ENCODE data around the gene SPI1. TPM values are rescaled to one million over a fixed set of nuclear protein-coding genes. Genes with fewer than 3 reads are reported as not detected.

Gene SPI1
- total RNA-seq, 1 experiment from 2014 or later, result 0.31 TPM

- Histone ChIP-seq H3K4me3 (ENCODE audit: low read depth in 2 of 2, low read length in 2 of 2) (no peak overlapping the region), H3K27ac (ENCODE audit: low read length) (no peak overlapping the region), H3K27me3 (ENCODE audit: control insufficient read depth, insufficient read depth, low read length) (no peaks in the 10 kb centered on the region), H3K9me3 (ENCODE audit: control insufficient read depth, insufficient read depth, low read depth, low read length) (no peaks in the 10 kb centered on the region), H3K36me3 (ENCODE audit: control insufficient read depth, insufficient read depth, low read length) (no peaks in the 10 kb centered on the region), H3K4me1 (ENCODE audit: control insufficient read depth, insufficient read depth, low read length) (no peaks in the 10 kb centered on the region; the same call in 1 of the 2 replicates)
- BruUV-seq (replicated peaks), result no TSS peak
- no peak for TF ChIP-seq SIN3A (IDR thresholded peaks at IDR 0.05; ENCODE audit: borderline replicate concordance, insufficient read depth, low read depth, low read length)
- no peak for TF ChIP-seq TCF7L2 (IDR thresholded peaks at IDR 0.05; ENCODE audit: low read depth, low read length)
- no peak for TF ChIP-seq REST (IDR thresholded peaks at IDR 0.05; ENCODE audit: insufficient read depth in 1 of 2, low read depth in 2 of 2, low read length in 1 of 2)
- TF ChIP-seq POLR2AphosphoS5 (IDR thresholded peaks at IDR 0.05; ENCODE audit: low read depth, low read length), result no peak
- TF ChIP-seq CTCF (IDR thresholded peaks at IDR 0.05), result no peak
- no peak for DNase-seq (ENCODE audit: low read depth, low spot score)
- ATAC-seq, result no peak
- intact Hi-C loops (cut with micrococcal nuclease; ENCODE audit: unreplicated experiment) (loop anchor here (5.0 kb wide), 1 partner anchor 80 kb away; no protein-coding TSS in a partner anchor), in situ Hi-C loops (cut with HindIII; ENCODE audit: low pct_unique_long_range_greater_than_20kb, low sequenced_read_pairs) (no loop called here)
- ChIA-PET POLR2A (no interaction called here), CTCF (no interaction called here)
Measured at GRCh38 chr11:47372422-47372821, 5.9 kb downstream of the SPI1 start.

- ChIA-PET CTCF (interaction anchor here (0.6 kb wide), 2 partner anchors 199 to 303 kb away, joined by 6 to 12 read pairs; no protein-coding TSS in a partner anchor), POLR2A (no interaction called here)
- no peak overlapping the region for H3K27ac ChIP-seq (ENCODE audit: low read length)
- no peak for ATAC-seq
- H3K4me3 ChIP-seq (ENCODE audit: low read depth in 2 of 2, low read length in 2 of 2), result no peak overlapping the region
- in situ Hi-C loops (cut with HindIII; ENCODE audit: low pct_unique_long_range_greater_than_20kb, low sequenced_read_pairs), result no loop called here
- intact Hi-C loops (cut with micrococcal nuclease; ENCODE audit: unreplicated experiment), result loop anchor here (5.0 kb wide), 1 partner anchor 83 kb away; no protein-coding TSS in a partner anchor
- no peaks in the 10 kb centered on the region for H3K36me3 ChIP-seq (ENCODE audit: control insufficient read depth, insufficient read depth, low read length)
- DNase-seq (ENCODE audit: low read depth, low spot score), result no peak
- no peaks in the 10 kb centered on the region for H3K27me3 ChIP-seq (ENCODE audit: control insufficient read depth, insufficient read depth, low read length)
- TF ChIP-seq REST (IDR thresholded peaks at IDR 0.05; ENCODE audit: insufficient read depth in 1 of 2, low read depth in 2 of 2, low read length in 1 of 2) (no peak), TCF7L2 (IDR thresholded peaks at IDR 0.05; ENCODE audit: low read depth, low read length) (no peak), SIN3A (IDR thresholded peaks at IDR 0.05; ENCODE audit: borderline replicate concordance, insufficient read depth, low read depth, low read length) (no peak), CTCF (IDR thresholded peaks at IDR 0.05) (no peak), POLR2AphosphoS5 (IDR thresholded peaks at IDR 0.05; ENCODE audit: low read depth, low read length) (no peak)
- no TSS peak for BruUV-seq (replicated peaks)
- no peaks in the 10 kb centered on the region for H3K9me3 ChIP-seq (ENCODE audit: control insufficient read depth, insufficient read depth, low read depth, low read length)
- H3K4me1 ChIP-seq (ENCODE audit: control insufficient read depth, insufficient read depth, low read length), result no peaks in the 10 kb centered on the region
Measured at GRCh38 chr11:47369676-47370075, 8.7 kb downstream of the SPI1 start.
